K562 (cell line): ENCODE results near the gene C10orf53. TPM values are rescaled to one million over a fixed set of nuclear protein-coding genes. Genes with fewer than 3 reads are reported as not detected.

Source experiments
- ATAC-seq: fragments of 200-7000 bp; cut with Tn5 transposase; 3 replicates; pipeline ENCODE4 v1.9.1; 2020; ENCODE audit warnings: moderate library complexity
- BruUV-seq: library from RNA; stranded (reverse); fragments of 400-500 nt; replicated peaks from 2 replicates; lab custom pipeline; 2021; lab: Mats Ljungman, UMichigan
- CTCF ChIA-PET: fragments of 300-600 bp; formaldehyde crosslinking; extraction: SDS; loops from one replicate; lab custom pipeline; 2021; ENCODE audit warnings: low intra/inter-chr PET ratio; lab: Yijun Ruan, JAX
- POLR2A ChIA-PET: fragments of 300-600, 350-650 bp; sonication (Branson Sonifier 250); formaldehyde crosslinking; extraction: SDS; loops from one replicate; lab custom pipeline; 2021; ENCODE audit warnings: antibody characterized with exemption, inconsistent platforms; lab: Yijun Ruan, JAX
- DNase-seq, 4 experiments: peaks; one replicate each; pipeline versions ENCODE4 v3.0.0 to v3.0.0-alpha.2; 2011 to 2018; ENCODE audit warnings: low spot score in 3 of 4, mixed read lengths in 3 of 4; ENCODE audit errors: extremely low read depth in 1 of 4
- FAIRE-seq: peaks from 2 replicates; lab custom pipeline; 2011; peaks lifted over from hg19 to GRCh38; lab: Jason Lieb, UNC
- H2AFZ ChIP-seq: 2 replicates; pipeline ENCODE4 v1.6.0; 2011; ENCODE audit warnings: low read depth, low read length, control low read depth, inconsistent platforms
- H3K27ac ChIP-seq: fragments of 200-600 bp; 3 replicates; pipeline ENCODE4 v1.8.0; 2011; ENCODE audit warnings: low read depth, mild to moderate bottlenecking, control low read depth, inconsistent platforms, low read length, moderate library complexity, mixed read lengths; ENCODE audit errors: extremely low read depth
- H3K27me3 ChIP-seq, 2 experiments: fragments of 300-600 bp in 1 of 2; 2 replicates in 1 of 2; 3 replicates in 1 of 2; pipeline versions ENCODE4 v1.6.0 to v1.8.0; 2011; ENCODE audit warnings: inconsistent platforms in 2 of 2, low read length in 2 of 2, mild to moderate bottlenecking in 1 of 2, mixed read lengths in 1 of 2, moderate library complexity in 1 of 2; ENCODE audit not compliant: control insufficient read depth in 2 of 2, insufficient read depth in 2 of 2
- H3K36me3 ChIP-seq: fragments of 300-600 bp; 3 replicates; pipeline ENCODE4 v1.8.0; 2011; ENCODE audit warnings: mild to moderate bottlenecking, low read length, inconsistent platforms; ENCODE audit not compliant: control insufficient read depth, insufficient read depth
- H3K4me1 ChIP-seq, 2 experiments: fragments of 200-600 bp in 1 of 2; replicated peaks in 1 of 2; 2 replicates in 1 of 2; 3 replicates in 1 of 2; pipeline versions ENCODE4 v1.5.1 to v1.8.0; 2011; ENCODE audit warnings: inconsistent platforms in 2 of 2, low read length in 2 of 2, mild to moderate bottlenecking in 1 of 2, mixed read lengths in 1 of 2, moderate library complexity in 1 of 2; ENCODE audit not compliant: control insufficient read depth in 2 of 2, insufficient read depth in 2 of 2
- H3K4me2 ChIP-seq: 2 replicates; pipeline ENCODE4 v1.6.1; 2011; ENCODE audit warnings: low read length, control low read depth, inconsistent platforms, mixed read lengths; ENCODE audit not compliant: insufficient read depth
- H3K4me3 ChIP-seq: fragments of 200-600 bp; sonication (generic), shearing (Covaris generic); 2 replicates; pipeline ENCODE4 v1.5.1; 2016; ENCODE audit warnings: control low read depth, inconsistent platforms
- H3K79me2 ChIP-seq: fragments of 200-600 bp; 3 replicates; pipeline ENCODE4 v1.8.0; 2011; ENCODE audit warnings: low read length, inconsistent platforms; ENCODE audit not compliant: control insufficient read depth, insufficient read depth
- H3K9ac ChIP-seq, 2 experiments: 2 replicates each; pipeline versions ENCODE4 v1.6.0 to v1.6.1; 2011; ENCODE audit warnings: low read depth in 2 of 2, low read length in 2 of 2, control low read depth in 1 of 2, inconsistent platforms in 1 of 2, mild to moderate bottlenecking in 1 of 2, mixed read lengths in 1 of 2; ENCODE audit not compliant: insufficient read depth in 1 of 2
- H3K9me1 ChIP-seq: one replicate; pipeline ENCODE4 v1.6.0; 2011; ENCODE audit warnings: inconsistent platforms, mild to moderate bottlenecking, low read length, moderate library complexity; ENCODE audit not compliant: control insufficient read depth, insufficient read depth
- H3K9me3 ChIP-seq: replicated peaks from 2 replicates; pipeline ENCODE4 v1.5.1; 2011; ENCODE audit warnings: low read depth, low read length, inconsistent platforms; ENCODE audit not compliant: control insufficient read depth, insufficient read depth
- H4K20me1 ChIP-seq: replicated peaks from 2 replicates; pipeline ENCODE4 v1.6.1; 2011; ENCODE audit warnings: low read length, inconsistent platforms, mixed read lengths; ENCODE audit not compliant: control insufficient read depth, insufficient read depth
- BCLAF1 ChIP-seq, 2 experiments: fragments of 450-650 bp in 1 of 2; IDR thresholded peaks; 2 replicates each; pipeline ENCODE4 v1.6.1; 2011 to 2017; ENCODE audit warnings: low read depth in 2 of 2, antibody characterized with exemption in 1 of 2, borderline replicate concordance in 1 of 2, low read length in 1 of 2, mild to moderate bottlenecking in 1 of 2, mixed read lengths in 1 of 2; ENCODE audit not compliant: control insufficient read depth in 1 of 2
- BMI1 ChIP-seq: fragments of 150-350 bp; IDR thresholded peaks from 2 replicates; pipeline ENCODE4 v1.6.1; 2014; ENCODE audit warnings: low read length
- NFXL1 ChIP-seq: fragments of 450-650 bp; formaldehyde crosslinking; IDR thresholded peaks from 2 replicates; pipeline ENCODE4 v1.4.0; 2021; ENCODE audit warnings: mild to moderate bottlenecking
- PTTG1 ChIP-seq: fragments of 450-650 bp; IDR thresholded peaks from 2 replicates; pipeline ENCODE4 v1.6.1; 2016; ENCODE audit warnings: low read depth, mild to moderate bottlenecking, missing genetic modification characterization, missing compliant biosample characterization
- SRSF1 ChIP-seq: fragments of 200-400 bp; formaldehyde crosslinking; IDR thresholded peaks from 2 replicates; pipeline ENCODE4 v1.6.1; 2017; ENCODE audit warnings: mild to moderate bottlenecking, low read depth, low read length, moderate library complexity
- TCF7 ChIP-seq: sonication (generic); IDR thresholded peaks from 2 replicates; pipeline ENCODE4 v1.6.1; 2016; ENCODE audit warnings: antibody characterized with exemption, borderline replicate concordance
- ZNF12 ChIP-seq: sonication (generic); formaldehyde crosslinking; IDR thresholded peaks from 2 replicates; pipeline ENCODE4 v1.4.0; 2020; ENCODE audit warnings: mild to moderate bottlenecking, missing genetic modification reagents
- ZNF121 ChIP-seq: sonication (generic); formaldehyde crosslinking; conservative IDR thresholded peaks from 2 replicates; pipeline ENCODE4 v1.8.0; 2022; ENCODE audit warnings: missing genetic modification reagents
- ZNF644 ChIP-seq: fragments of 200-800 bp; sonication (Bioruptor generic); IDR thresholded peaks from 2 replicates; pipeline ENCODE4 v1.6.1; 2016; ENCODE audit warnings: low read depth, missing genetic modification characterization, missing compliant biosample characterization
- ZNF696 ChIP-seq: fragments of 250-450 bp; sonication (Bioruptor Pico); conservative IDR thresholded peaks from 2 replicates; pipeline ENCODE4 v1.4.0; 2020; ENCODE audit warnings: mild to moderate bottlenecking, moderate library complexity
- ZNF75A ChIP-seq: fragments of 450-650 bp; formaldehyde crosslinking; IDR thresholded peaks from 2 replicates; pipeline ENCODE4 v1.4.0; 2020; ENCODE audit warnings: mild to moderate bottlenecking
- WGBS: fragments of 100-300 bp; shearing (Covaris generic); methylation state at CpG from one replicate; pipeline ENCODE4 v1.1.6; 2016; ENCODE audit warnings: low coverage, mixed read lengths; ENCODE audit not compliant: insufficient coverage; ENCODE audit errors: missing lambda C conversion rate; 5-methylcytosine and 5-hydroxymethylcytosine counted together
- in situ Hi-C: fragments of 300-500 bp; cut with MboI; formaldehyde crosslinking; loops from 4 replicates; pipeline ENCODE4 v1.15.0; 2018; ENCODE audit warnings: inconsistent platforms, mixed read lengths
- intact Hi-C: fragments of 100-400 bp; cut with micrococcal nuclease; formaldehyde crosslinking; loops from 2 replicates; pipeline ENCODE4 v1.14.2; 2022
- polyA plus RNA-seq, 8 experiments: library from polyadenylated mRNA; depleted of rRNA in 4 of 8; stranded (reverse) in 5 of 8; unstranded in 3 of 8; fragments of >200 nt; fragmentation: Nextera tagmentation in 2 of 8; fragmentation: Illumina TruSeq in 1 of 8; extraction: Ambion mirVana in 2 of 8; extraction: Trizol in 1 of 8; gene quantifications; 2 replicates each; pipeline versions ENCODE4 v1.2.1 to v1.2.3, GENCODE V29; 2011 to 2014; ENCODE audit warnings: inconsistent platforms in 1 of 8, missing spikeins in 1 of 8
- total RNA-seq, 7 experiments: library from RNA; depleted of rRNA in 6 of 7; stranded (reverse); fragments of >200 nt in 6 of 7; fragmentation: Illumina TruSeq in 2 of 7; extraction: Trizol in 2 of 7; gene quantifications; 2 replicates each; pipeline versions ENCODE4 v1.2.1 to v1.2.3, GENCODE V29; 2011 to 2021; ENCODE audit warnings: low replicate concordance in 1 of 7

The C10orf53 gene
- total and polyA plus RNA-seq, 9 of the 15 experiments (the other 6 are each of a cell fraction or from before 2014, with no cell fraction given), result not detected

- no peak for TF ChIP-seq TCF7
- TF ChIP-seq ZNF121 (CRISPR knock-in tag), result no peak
- no peak for TF ChIP-seq BMI1
Measured at GRCh38 chr10:49664842-49665355, 14.6 kb upstream of the C10orf53 start (continued).

- H3K9me3 ChIP-seq, result no peaks in the 10 kb centered on the region
- no peaks in the 10 kb centered on the region for H3K4me1 ChIP-seq
- intact Hi-C loops, result no loop called here
- no peaks in the 10 kb centered on the region for H3K79me2 ChIP-seq
- no peaks in the 10 kb centered on the region for H3K36me3 ChIP-seq
- no peak overlapping the region for H3K27ac ChIP-seq
- in situ Hi-C loops, result no loop called here
- no peak for FAIRE-seq
- no peaks in the 10 kb centered on the region for H3K9me1 ChIP-seq
- H4K20me1 ChIP-seq, result 0 out of 2 replicates have a peak, but pooled peaks cover 4% of the 10 kb centered on the region
- no peak overlapping the region for H3K9ac ChIP-seq
- H2AFZ ChIP-seq, result no peak overlapping the region
- DNase-seq, result no peak
- POLR2A ChIA-PET, result no interaction called here
- ATAC-seq, result no peak
- H3K4me3 ChIP-seq, result no peak overlapping the region
- 0% methylated on average over 2 of the region's 2 CpGs for WGBS
- BruUV-seq, result no TSS peak
- peaks cover 0 to 44% of the 10 kb centered on the region in 2 experiments for H3K27me3 ChIP-seq
- no peak overlapping the region for H3K4me2 ChIP-seq
- CTCF ChIA-PET, result no interaction called here
- no peak for TF ChIP-seq NFXL1 (CRISPR knock-in tag)
- no peak for TF ChIP-seq ZNF644 (tag)
- TF ChIP-seq BCLAF1 (IDR thresholded peaks at IDR 0.05; ENCODE audit: borderline replicate concordance in 1 of 2, control insufficient read depth in 1 of 2, low read depth in 2 of 2, low read length in 1 of 2), result no peak
- no peak for TF ChIP-seq ZNF12 (CRISPR knock-in tag)
- no peak for TF ChIP-seq ZNF75A (CRISPR knock-in tag)
- no peak for TF ChIP-seq PTTG1
- TF ChIP-seq SRSF1, result no peak
- no peak for TF ChIP-seq ZNF696 (CRISPR knock-in tag)
Measured at GRCh38 chr10:49666054-49666615, 13.3 kb upstream of the C10orf53 start.
